GM12892 (cell line): ENCODE data around the gene NRL.

ENCODE experiments used
- POLR2A ChIP-seq: IDR thresholded peaks from 2 replicates; pipeline ENCODE4 v1.6.1; 2011; ENCODE audit warnings: low read depth, low read length, control low read depth
- TAF1 ChIP-seq: IDR thresholded peaks from 2 replicates; pipeline ENCODE4 v1.6.1; 2011; ENCODE audit warnings: low read depth, mild to moderate bottlenecking, control low read depth, low read length, borderline replicate concordance

DNA sequence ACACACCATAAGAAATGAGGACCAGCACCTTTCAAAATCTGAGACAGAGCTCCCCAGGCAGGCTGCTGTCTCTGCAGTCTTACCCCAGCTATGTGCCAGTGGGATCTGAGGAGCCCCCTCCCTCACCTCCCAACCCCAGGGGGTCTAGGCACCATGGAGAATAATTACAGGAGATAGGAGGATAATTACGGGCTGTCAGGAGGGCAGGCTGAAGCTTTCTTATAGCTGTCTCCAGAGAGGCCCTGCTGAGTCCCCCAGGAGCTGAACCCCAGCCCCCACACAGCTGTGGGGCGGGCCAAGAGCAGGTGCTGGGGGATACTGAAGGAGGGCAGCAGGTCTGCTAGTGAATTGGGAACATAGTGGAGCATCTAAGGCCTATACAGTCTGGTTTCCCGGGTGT lies 36.6 kb downstream of the NRL start:
- TF ChIP-seq POLR2A (no peak), TAF1 (no peak)
